ENCODE data around the gene ARL4A. TPM values are rescaled to one million over a fixed set of nuclear protein-coding genes. Genes with fewer than 3 reads are reported as not detected.

The ARL4A gene
- total and polyA plus RNA-seq, 4 donors = 54.3 to 185 (median 77.6) TPM

DNA sequence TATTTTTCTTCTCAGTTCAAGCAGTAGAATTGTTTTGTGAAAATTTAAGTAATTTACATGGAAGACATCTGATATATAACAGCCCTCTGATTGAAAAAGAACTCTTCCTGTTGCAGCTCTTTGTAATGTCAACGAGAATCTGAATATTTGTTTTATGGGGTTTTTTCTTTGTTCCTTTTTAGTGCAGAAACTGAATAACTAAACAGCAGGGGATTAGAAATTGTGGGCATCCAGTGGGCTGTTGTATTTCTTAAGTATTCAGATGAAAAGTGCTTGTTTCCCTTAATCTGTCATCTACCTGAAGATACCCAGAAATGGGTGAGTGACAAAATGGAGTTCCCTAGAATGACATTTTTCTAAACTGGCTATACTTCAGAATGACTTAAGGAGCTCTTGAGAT, 7.4 kb downstream of the ARL4A start:
- Histone ChIP-seq H3K27ac (ENCODE audit: low read depth, low read length) (no peak overlapping the region), H3K9me3 (ENCODE audit: control insufficient read depth, insufficient read depth, low read length) (no peaks in the 10 kb centered on the region), H3K36me3 (ENCODE audit: control insufficient read depth, insufficient read depth, low read length) (no peaks in the 10 kb centered on the region), H3K4me3 (ENCODE audit: low read depth, low read length) (no peak overlapping the region), H3K4me1 (ENCODE audit: control insufficient read depth, insufficient read depth, low read length) (no peaks in the 10 kb centered on the region), H3K27me3 (ENCODE audit: control insufficient read depth, insufficient read depth, low read length) (no peaks in the 10 kb centered on the region)
- no peak for DNase-seq (ENCODE audit: low read depth in 4 of 6, low spot score in 6 of 6)
- no CpG with 5 or more reads among the region's 1 CpG for WGBS (ENCODE audit: insufficient coverage)

GRCh38 chr7:12695965-12696364, 8.5 kb downstream of the ARL4A start:
- H3K9me3 ChIP-seq (ENCODE audit: control insufficient read depth, insufficient read depth, low read length) = no peaks in the 10 kb centered on the region
- no peaks in the 10 kb centered on the region for H3K36me3 ChIP-seq (ENCODE audit: control insufficient read depth, insufficient read depth, low read length)
- H3K4me3 ChIP-seq (ENCODE audit: low read depth, low read length) = no peak overlapping the region
- no CpG with 5 or more reads among the region's 1 CpG for whole genome bisulfite sequencing (ENCODE audit: insufficient coverage)
- H3K4me1 ChIP-seq (ENCODE audit: control insufficient read depth, insufficient read depth, low read length) = no peaks in the 10 kb centered on the region
- H3K27ac ChIP-seq (ENCODE audit: low read depth, low read length) = no peak overlapping the region
- no peaks in the 10 kb centered on the region for H3K27me3 ChIP-seq (ENCODE audit: control insufficient read depth, insufficient read depth, low read length)
- no peak for DNase-seq (ENCODE audit: low read depth in 4 of 6, low spot score in 6 of 6)

DNA sequence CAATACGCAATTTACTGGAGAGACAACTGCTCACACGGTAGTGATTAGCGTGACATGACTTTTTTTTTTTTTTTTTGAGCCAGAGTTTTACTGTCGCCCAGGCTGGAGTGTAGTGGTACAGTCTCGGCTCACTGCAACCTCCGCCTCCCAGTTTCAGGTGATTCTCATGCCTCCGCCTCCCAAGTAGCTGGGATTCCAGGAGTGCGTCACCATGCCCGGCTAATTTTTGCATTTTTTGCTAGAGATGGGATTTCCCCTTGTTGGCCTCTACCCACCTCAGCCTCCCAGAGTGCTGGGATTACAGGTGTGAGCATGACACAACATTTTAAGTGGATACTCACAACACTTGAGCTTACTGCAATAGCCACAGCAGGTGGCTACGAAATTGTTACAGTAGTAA, 11.9 kb downstream of the ARL4A start:
- 98% methylated on average over 7 of the region's 10 CpGs for WGBS (ENCODE audit: insufficient coverage)

DNA sequence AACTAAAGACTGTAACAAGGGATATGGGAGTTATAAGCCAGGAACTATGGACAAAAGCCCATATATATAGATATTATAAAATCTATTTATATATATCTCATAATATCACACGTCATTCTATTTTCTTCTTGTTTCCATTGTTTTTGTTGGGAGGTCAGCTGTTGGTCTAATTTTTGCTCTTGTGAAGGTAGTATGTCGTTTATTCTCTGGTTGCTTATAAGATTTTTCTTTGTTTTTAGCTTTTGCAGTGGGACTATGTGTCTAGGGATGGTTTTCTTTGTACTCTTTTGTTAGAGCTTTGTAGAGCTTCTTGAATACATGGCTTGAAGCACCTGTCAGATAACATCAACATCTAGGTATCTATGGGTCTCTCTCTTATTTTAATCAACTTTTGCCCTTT, 14.0 kb downstream of the ARL4A start:
- no peaks in the 10 kb centered on the region for H3K27me3 ChIP-seq (ENCODE audit: control insufficient read depth, insufficient read depth, low read length)
- H3K27ac ChIP-seq (ENCODE audit: low read depth, low read length) = no peak overlapping the region
- H3K4me3 ChIP-seq (ENCODE audit: low read depth, low read length) = no peak overlapping the region
- H3K36me3 ChIP-seq (ENCODE audit: control insufficient read depth, insufficient read depth, low read length) = no peaks in the 10 kb centered on the region
- 100% methylated on average over 1 of the region's 2 CpGs for WGBS (ENCODE audit: insufficient coverage)
- DNase-seq (ENCODE audit: low read depth in 4 of 6, low spot score in 6 of 6) = no peak
- H3K4me1 ChIP-seq (ENCODE audit: control insufficient read depth, insufficient read depth, low read length) = no peaks in the 10 kb centered on the region
- H3K9me3 ChIP-seq (ENCODE audit: control insufficient read depth, insufficient read depth, low read length) = peaks cover 3% of the 10 kb centered on the region

More for the DNA sequence above, 11.9 kb downstream of the ARL4A start:
- H3K36me3 ChIP-seq (ENCODE audit: control insufficient read depth, insufficient read depth, low read length) = no peaks in the 10 kb centered on the region
- H3K27me3 ChIP-seq (ENCODE audit: control insufficient read depth, insufficient read depth, low read length) = no peaks in the 10 kb centered on the region
- no peak overlapping the region for H3K4me3 ChIP-seq (ENCODE audit: low read depth, low read length)
- no peaks in the 10 kb centered on the region for H3K4me1 ChIP-seq (ENCODE audit: control insufficient read depth, insufficient read depth, low read length)
- no peak for DNase-seq (ENCODE audit: low read depth in 4 of 6, low spot score in 6 of 6)
- peaks cover 3% of the 10 kb centered on the region for H3K9me3 ChIP-seq (ENCODE audit: control insufficient read depth, insufficient read depth, low read length)
- no peak overlapping the region for H3K27ac ChIP-seq (ENCODE audit: low read depth, low read length)

GRCh38 chr7:12703881-12704280, 16.4 kb downstream of the ARL4A start:
- no peak overlapping the region for H3K27ac ChIP-seq (ENCODE audit: low read depth, low read length)
- no peaks in the 10 kb centered on the region for H3K36me3 ChIP-seq (ENCODE audit: control insufficient read depth, insufficient read depth, low read length)
- no CpG with 5 or more reads among the region's 2 CpGs for WGBS (ENCODE audit: insufficient coverage)
- no peaks in the 10 kb centered on the region for H3K4me1 ChIP-seq (ENCODE audit: control insufficient read depth, insufficient read depth, low read length)
- no peaks in the 10 kb centered on the region for H3K27me3 ChIP-seq (ENCODE audit: control insufficient read depth, insufficient read depth, low read length)
- H3K9me3 ChIP-seq (ENCODE audit: control insufficient read depth, insufficient read depth, low read length) = peaks cover 3% of the 10 kb centered on the region
- no peak overlapping the region for H3K4me3 ChIP-seq (ENCODE audit: low read depth, low read length)
- no peak for DNase-seq (ENCODE audit: low read depth in 4 of 6, low spot score in 6 of 6)

GRCh38 chr7:12705878-12706277, 18.4 kb downstream of the ARL4A start:
- H3K4me1 ChIP-seq (ENCODE audit: control insufficient read depth, insufficient read depth, low read length) = peaks cover 3% of the 10 kb centered on the region
- no peaks in the 10 kb centered on the region for H3K27me3 ChIP-seq (ENCODE audit: control insufficient read depth, insufficient read depth, low read length)
- H3K36me3 ChIP-seq (ENCODE audit: control insufficient read depth, insufficient read depth, low read length) = no peaks in the 10 kb centered on the region
- no peak for DNase-seq (ENCODE audit: low read depth in 4 of 6, low spot score in 6 of 6)
- H3K27ac ChIP-seq (ENCODE audit: low read depth, low read length) = no peak overlapping the region
- H3K9me3 ChIP-seq (ENCODE audit: control insufficient read depth, insufficient read depth, low read length) = peaks cover 3% of the 10 kb centered on the region
- H3K4me3 ChIP-seq (ENCODE audit: low read depth, low read length) = no peak overlapping the region
- WGBS (ENCODE audit: insufficient coverage) = 86% methylated on average over 3 of the region's 4 CpGs

GRCh38 chr7:12706900-12707536, 19.6 kb downstream of the ARL4A start:
- Histone ChIP-seq H3K36me3 (ENCODE audit: control insufficient read depth, insufficient read depth, low read length) (no peaks in the 10 kb centered on the region), H3K27ac (ENCODE audit: low read depth, low read length) (no peak overlapping the region), H3K4me1 (ENCODE audit: control insufficient read depth, insufficient read depth, low read length) (peaks cover 3% of the 10 kb centered on the region), H3K27me3 (ENCODE audit: control insufficient read depth, insufficient read depth, low read length) (no peaks in the 10 kb centered on the region), H3K9me3 (ENCODE audit: control insufficient read depth, insufficient read depth, low read length) (no peaks in the 10 kb centered on the region), H3K4me3 (ENCODE audit: low read depth, low read length) (no peak overlapping the region)
- DNase-seq (ENCODE audit: low read depth in 4 of 6, low spot score in 6 of 6) = no peak

DNA sequence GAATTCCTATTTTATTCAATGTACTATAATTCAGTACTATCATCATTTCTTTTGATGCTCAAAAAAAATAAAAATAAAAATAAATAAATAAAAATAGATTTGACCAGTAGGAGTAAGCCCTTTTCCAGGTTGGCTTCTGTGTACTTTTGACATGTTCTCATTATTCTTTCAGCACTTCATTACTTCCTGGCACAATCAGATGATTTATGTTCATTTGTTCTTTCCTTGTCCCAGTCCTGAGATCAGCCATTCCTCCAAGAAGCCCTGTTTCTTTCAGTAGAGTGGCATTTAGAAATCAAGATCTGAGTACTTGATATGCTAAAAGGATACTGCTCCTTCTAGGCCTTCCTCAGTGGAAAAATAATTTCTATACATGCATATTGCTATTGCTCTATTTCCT, 20.9 kb downstream of the ARL4A start:
- H3K27me3 ChIP-seq (ENCODE audit: control insufficient read depth, insufficient read depth, low read length) = no peaks in the 10 kb centered on the region
- H3K4me3 ChIP-seq (ENCODE audit: low read depth, low read length) = no peak overlapping the region
- H3K4me1 ChIP-seq (ENCODE audit: control insufficient read depth, insufficient read depth, low read length) = peaks cover 3% of the 10 kb centered on the region
- DNase-seq (ENCODE audit: low read depth in 4 of 6, low spot score in 6 of 6) = no peak
- H3K9me3 ChIP-seq (ENCODE audit: control insufficient read depth, insufficient read depth, low read length) = no peaks in the 10 kb centered on the region
- H3K36me3 ChIP-seq (ENCODE audit: control insufficient read depth, insufficient read depth, low read length) = no peaks in the 10 kb centered on the region
- no peak overlapping the region for H3K27ac ChIP-seq (ENCODE audit: low read depth, low read length)

GRCh38 chr7:12709726-12710502, 22.5 kb downstream of the ARL4A start:
- no peaks in the 10 kb centered on the region for H3K9me3 ChIP-seq (ENCODE audit: control insufficient read depth, insufficient read depth, low read length)
- H3K4me1 ChIP-seq (ENCODE audit: control insufficient read depth, insufficient read depth, low read length) = peaks cover 3% of the 10 kb centered on the region
- no peak overlapping the region for H3K27ac ChIP-seq (ENCODE audit: low read depth, low read length)
- DNase-seq (ENCODE audit: low read depth in 4 of 6, low spot score in 6 of 6) = peak in 1 of 6 donors; percentile 49
- H3K27me3 ChIP-seq (ENCODE audit: control insufficient read depth, insufficient read depth, low read length) = no peaks in the 10 kb centered on the region
- no peak overlapping the region for H3K4me3 ChIP-seq (ENCODE audit: low read depth, low read length)
- H3K36me3 ChIP-seq (ENCODE audit: control insufficient read depth, insufficient read depth, low read length) = no peaks in the 10 kb centered on the region
- no CpG with 5 or more reads among the region's 2 CpGs for WGBS (ENCODE audit: insufficient coverage)

GRCh38 chr7:12711124-12711523, 23.7 kb downstream of the ARL4A start:
- Histone ChIP-seq H3K4me3 (ENCODE audit: low read depth, low read length) (no peak overlapping the region), H3K4me1 (ENCODE audit: control insufficient read depth, insufficient read depth, low read length) (peaks cover 7% of the 10 kb centered on the region), H3K36me3 (ENCODE audit: control insufficient read depth, insufficient read depth, low read length) (no peaks in the 10 kb centered on the region), H3K9me3 (ENCODE audit: control insufficient read depth, insufficient read depth, low read length) (no peaks in the 10 kb centered on the region), H3K27me3 (ENCODE audit: control insufficient read depth, insufficient read depth, low read length) (no peaks in the 10 kb centered on the region), H3K27ac (ENCODE audit: low read depth, low read length) (no peak overlapping the region)
- no peak for DNase-seq (ENCODE audit: low read depth in 4 of 6, low spot score in 6 of 6)
- 88% methylated on average over 6 of the region's 11 CpGs for WGBS (ENCODE audit: insufficient coverage)
